GM23338 (cell line): Measurements from ENCODE around the gene SLC25A18. TPM values are rescaled to one million over a fixed set of nuclear protein-coding genes. Genes with fewer than 3 reads are reported as not detected.

Source experiments
- ATAC-seq: fragments of 200-7000 bp; cut with Tn5 transposase; 3 replicates; pipeline ENCODE4 v1.9.1; 2020
- DNase-seq: peaks from one replicate; pipeline ENCODE4 v3.0.0-alpha.2; 2015; ENCODE audit warnings: low spot score
- H2AFZ ChIP-seq: fragments of 200-600 bp; sonication (generic); 2 replicates; pipeline ENCODE4 v1.8.0; 2016; ENCODE audit warnings: antibody characterized with exemption, mild to moderate bottlenecking, moderate library complexity
- H3F3A ChIP-seq: fragments of 200-600 bp; sonication (generic); replicated peaks from 2 replicates; pipeline ENCODE4 v1.8.0; 2017; ENCODE audit warnings: antibody characterized with exemption, mixed run types, low read depth
- H3K27ac ChIP-seq: fragments of 200-600 bp; sonication (generic); 2 replicates; pipeline ENCODE4 v1.6.1; 2016; ENCODE audit warnings: low read depth
- H3K27me3 ChIP-seq: fragments of 200-600 bp; sonication (generic); 2 replicates; pipeline ENCODE4 v1.8.0; 2016; ENCODE audit warnings: mild to moderate bottlenecking, mixed run types, moderate library complexity; ENCODE audit not compliant: insufficient read depth
- H3K36me3 ChIP-seq: fragments of 200-600 bp; sonication (generic); 2 replicates; pipeline ENCODE4 v1.8.0; 2016; ENCODE audit warnings: mild to moderate bottlenecking; ENCODE audit not compliant: insufficient read depth
- H3K4me1 ChIP-seq: fragments of 200-600 bp; sonication (generic); 2 replicates; pipeline ENCODE4 v1.8.0; 2016; ENCODE audit warnings: mild to moderate bottlenecking, moderate library complexity; ENCODE audit not compliant: insufficient read depth
- H3K4me2 ChIP-seq: fragments of 200-600 bp; sonication (generic); 2 replicates; pipeline ENCODE4 v1.7.1; 2017; ENCODE audit warnings: mixed run types
- H3K4me3 ChIP-seq: fragments of 200-600 bp; sonication (generic); 2 replicates; pipeline ENCODE4 v1.6.1; 2016; ENCODE audit warnings: mixed run types
- H3K79me2 ChIP-seq: fragments of 200-600 bp; sonication (generic); replicated peaks from 2 replicates; pipeline ENCODE4 v1.8.0; 2017; ENCODE audit warnings: mild to moderate bottlenecking; ENCODE audit not compliant: insufficient read depth
- H3K9me2 ChIP-seq: fragments of 200-600 bp; sonication (generic); 2 replicates; pipeline ENCODE4 v1.8.0; 2017; ENCODE audit not compliant: insufficient read depth
- H4K20me1 ChIP-seq: fragments of 200-600 bp; sonication (generic); replicated peaks from 2 replicates; pipeline ENCODE4 v1.8.0; 2017; ENCODE audit warnings: mild to moderate bottlenecking; ENCODE audit not compliant: insufficient read depth
- H3K27ac Mint-ChIP-seq: 2 replicates; pipeline ENCODE4 v1.8.0; 2020; ENCODE audit warnings: inconsistent platforms, mild to moderate bottlenecking, moderate library complexity, mixed read lengths
- H3K27me3 Mint-ChIP-seq: 3 replicates; pipeline ENCODE4 v1.8.0; 2022; ENCODE audit warnings: low read depth, mild to moderate bottlenecking, moderate library complexity, mixed read lengths, inconsistent platforms; ENCODE audit not compliant: insufficient read depth, poor library complexity
- H3K36me3 Mint-ChIP-seq: 3 replicates; pipeline ENCODE4 v1.8.0; 2021; ENCODE audit warnings: low read depth, mild to moderate bottlenecking, inconsistent platforms, moderate library complexity, mixed read lengths
- H3K4me1 Mint-ChIP-seq: 3 replicates; pipeline ENCODE4 v1.8.0; 2020; ENCODE audit warnings: mild to moderate bottlenecking, inconsistent platforms, mixed read lengths
- H3K4me3 Mint-ChIP-seq: 3 replicates; pipeline ENCODE4 v1.8.0; 2021; ENCODE audit warnings: moderate library complexity, mild to moderate bottlenecking, inconsistent platforms, mixed read lengths
- H3K9me3 Mint-ChIP-seq: 3 replicates; pipeline ENCODE4 v1.8.0; 2020; ENCODE audit warnings: moderate library complexity, mild to moderate bottlenecking, inconsistent platforms, mixed read lengths
- CREB1 ChIP-seq: fragments of 250-450 bp; sonication (Bioruptor Pico); IDR thresholded peaks from 2 replicates; pipeline ENCODE4 v1.5.0; 2020; ENCODE audit warnings: low read depth, mild to moderate bottlenecking, moderate library complexity
- NANOG ChIP-seq: IDR thresholded peaks from 2 replicates; pipeline ENCODE4 v1.6.1; 2016; ENCODE audit warnings: antibody characterized with exemption, borderline replicate concordance
- POLR2AphosphoS5 ChIP-seq: IDR thresholded peaks from 2 replicates; pipeline ENCODE4 v1.6.1; 2016; ENCODE audit warnings: antibody characterized with exemption, low read depth
- ZNF114 ChIP-seq: fragments of 250-450 bp; sonication (Bioruptor Pico); IDR thresholded peaks from 2 replicates; pipeline ENCODE4 v1.5.0; 2020; ENCODE audit warnings: mild to moderate bottlenecking, moderate library complexity
- ZNF331 ChIP-seq: fragments of 250-450 bp; sonication (Bioruptor Pico); IDR thresholded peaks from 2 replicates; pipeline ENCODE4 v1.5.0; 2020; ENCODE audit warnings: low read depth, mild to moderate bottlenecking, moderate library complexity
- polyA plus RNA-seq: library from polyadenylated mRNA; unstranded; fragments of >200 nt; fragmentation: Nextera tagmentation; extraction: Ambion mirVana; gene quantifications from 2 replicates; pipeline ENCODE4 v1.2.1, GENCODE V29; 2016
- total RNA-seq: library from RNA; depleted of rRNA; stranded (reverse); fragments of >200 nt; shearing (Covaris generic); gene quantifications from 2 replicates; pipeline ENCODE4 v1.2.3, GENCODE V29; 2014
- TF ChIP-seq, protein P1 (sequence below): IDR thresholded peaks from 2 replicates; pipeline ENCODE4 v1.6.1; 2016; ENCODE audit warnings: antibody characterized with exemption
- TF ChIP-seq, protein P2 (sequence below), 2 experiments: fragments of 200-600 bp in 1 of 2; sonication (generic) in 1 of 2; conservative IDR thresholded peaks; 2 replicates each; pipeline versions ENCODE4 v1.5.1 to v1.6.1; 2016 to 2017; ENCODE audit warnings: antibody characterized with exemption in 2 of 2, low read depth in 2 of 2, mild to moderate bottlenecking in 2 of 2, moderate library complexity in 1 of 2

SLC25A18 gene
- total and polyA plus RNA-seq, 2 experiments from 2014 or later = 1.2 to 1.9 TPM

DNA sequence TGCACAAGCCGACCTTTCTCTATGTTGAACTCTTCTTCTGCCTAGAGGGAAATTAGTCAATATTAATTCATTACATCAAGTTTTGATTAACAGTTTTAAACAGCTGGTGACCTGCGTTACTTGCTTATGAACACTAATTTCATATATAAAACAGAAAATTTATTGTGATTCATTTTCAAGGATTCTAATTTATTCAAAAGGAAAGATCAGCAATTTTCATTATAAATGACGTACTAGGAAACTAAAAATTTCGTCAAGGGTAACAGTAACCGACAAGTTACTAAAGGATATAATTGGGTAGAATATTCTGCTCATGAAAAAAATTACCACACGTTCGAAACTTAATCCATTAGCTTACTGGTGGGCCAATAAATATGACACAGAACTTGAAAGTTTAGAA is 50.0 kb downstream of the SLC25A18 start:
- Histone ChIP-seq H3K9me2 (no peaks in the 10 kb centered on the region), H3K4me2 (no peak overlapping the region), H3K27ac (no peak overlapping the region), H3K4me1 (no peaks in the 10 kb centered on the region), H3K27me3 (no peaks in the 10 kb centered on the region), H2AFZ (no peak overlapping the region), H3F3A (no peaks in the 10 kb centered on the region; the same call in 1 of the 2 replicates), H4K20me1 (peaks cover 13% of the 10 kb centered on the region), H3K36me3 (peaks cover 42% of the 10 kb centered on the region), H3K79me2 (peaks cover 7% of the 10 kb centered on the region; the same call in 1 of the 2 replicates), H3K4me3 (no peak overlapping the region)
- Mint-ChIP-seq H3K4me1 (no peaks in the 10 kb centered on the region), H3K36me3 (peaks cover 40% of the 10 kb centered on the region; the same call in 2 of the 3 replicates), H3K9me3 (no peaks in the 10 kb centered on the region), H3K4me3 (no peak overlapping the region), H3K27ac (no peak overlapping the region), H3K27me3 (no peaks in the 10 kb centered on the region)
- TF ChIP-seq ZNF114 = no peak
- no peak for TF ChIP-seq NANOG
- no peak for TF ChIP-seq ZNF331 (CRISPR knock-in tag)
- DNase-seq (no peak), ATAC-seq (no peak)

DNA sequence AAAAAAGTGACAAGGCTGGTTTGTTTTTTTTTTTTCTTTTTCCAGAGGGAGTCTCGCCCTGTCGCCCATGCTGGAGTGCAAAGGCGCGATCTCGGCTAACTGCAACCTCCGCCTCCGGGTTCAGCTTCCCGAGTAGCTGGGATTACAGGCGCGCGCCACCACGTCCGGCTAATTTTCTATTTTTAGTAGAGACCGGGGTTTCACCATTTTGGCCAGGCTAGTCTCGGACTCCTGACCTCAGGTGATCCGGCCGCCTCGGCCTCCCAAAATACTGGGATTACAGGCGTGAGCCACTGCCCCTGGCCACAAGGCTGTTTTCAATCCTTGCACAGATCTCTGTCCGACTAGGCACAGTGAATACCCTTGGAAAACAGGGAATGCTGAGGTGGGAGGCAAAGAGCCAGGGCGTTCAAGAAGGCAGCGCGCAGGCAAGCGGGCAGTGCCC is 64.7 kb downstream of the SLC25A18 start:
- H3K27ac Mint-ChIP-seq = peak overlapping the region; percentile 99
- Histone ChIP-seq H4K20me1 (peaks cover 16% of the 10 kb centered on the region), H3K79me2 (peaks cover 55% of the 10 kb centered on the region), H3K4me3 (peak overlapping the region; percentile 69), H3K4me1 (no peaks in the 10 kb centered on the region; the same call in 1 of the 2 replicates), H3K27me3 (no peaks in the 10 kb centered on the region), H3K9me2 (no peaks in the 10 kb centered on the region), H3F3A (0 out of 2 replicates have a peak, but pooled peaks cover 2% of the 10 kb centered on the region), H3K4me2 (peak overlapping the region; percentile 98), H3K36me3 (peaks cover 2% of the 10 kb centered on the region; the same call in 1 of the 2 replicates), H3K27ac (peak overlapping the region; percentile 75), H2AFZ (no peak overlapping the region)
- DNase-seq (peak; percentile 8), ATAC-seq (no peak; the same call in 2 of the 3 replicates)
- peaks cover 2% of the 10 kb centered on the region for H3K27me3 Mint-ChIP-seq
- peaks cover 3% of the 10 kb centered on the region; the same call in 1 of the 3 replicates for H3K4me1 Mint-ChIP-seq
- H3K4me3 Mint-ChIP-seq = peak overlapping the region; percentile 96
- no peaks in the 10 kb centered on the region for H3K9me3 Mint-ChIP-seq
- TF ChIP-seq, protein P1, sequence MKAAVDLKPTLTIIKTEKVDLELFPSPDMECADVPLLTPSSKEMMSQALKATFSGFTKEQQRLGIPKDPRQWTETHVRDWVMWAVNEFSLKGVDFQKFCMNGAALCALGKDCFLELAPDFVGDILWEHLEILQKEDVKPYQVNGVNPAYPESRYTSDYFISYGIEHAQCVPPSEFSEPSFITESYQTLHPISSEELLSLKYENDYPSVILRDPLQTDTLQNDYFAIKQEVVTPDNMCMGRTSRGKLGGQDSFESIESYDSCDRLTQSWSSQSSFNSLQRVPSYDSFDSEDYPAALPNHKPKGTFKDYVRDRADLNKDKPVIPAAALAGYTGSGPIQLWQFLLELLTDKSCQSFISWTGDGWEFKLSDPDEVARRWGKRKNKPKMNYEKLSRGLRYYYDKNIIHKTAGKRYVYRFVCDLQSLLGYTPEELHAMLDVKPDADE = no peak
- TF ChIP-seq NANOG (no peak), ZNF331 (CRISPR knock-in tag) (no peak)
- H3K36me3 Mint-ChIP-seq = 0 out of 3 replicates have a peak, but pooled peaks cover 2% of the 10 kb centered on the region

DNA sequence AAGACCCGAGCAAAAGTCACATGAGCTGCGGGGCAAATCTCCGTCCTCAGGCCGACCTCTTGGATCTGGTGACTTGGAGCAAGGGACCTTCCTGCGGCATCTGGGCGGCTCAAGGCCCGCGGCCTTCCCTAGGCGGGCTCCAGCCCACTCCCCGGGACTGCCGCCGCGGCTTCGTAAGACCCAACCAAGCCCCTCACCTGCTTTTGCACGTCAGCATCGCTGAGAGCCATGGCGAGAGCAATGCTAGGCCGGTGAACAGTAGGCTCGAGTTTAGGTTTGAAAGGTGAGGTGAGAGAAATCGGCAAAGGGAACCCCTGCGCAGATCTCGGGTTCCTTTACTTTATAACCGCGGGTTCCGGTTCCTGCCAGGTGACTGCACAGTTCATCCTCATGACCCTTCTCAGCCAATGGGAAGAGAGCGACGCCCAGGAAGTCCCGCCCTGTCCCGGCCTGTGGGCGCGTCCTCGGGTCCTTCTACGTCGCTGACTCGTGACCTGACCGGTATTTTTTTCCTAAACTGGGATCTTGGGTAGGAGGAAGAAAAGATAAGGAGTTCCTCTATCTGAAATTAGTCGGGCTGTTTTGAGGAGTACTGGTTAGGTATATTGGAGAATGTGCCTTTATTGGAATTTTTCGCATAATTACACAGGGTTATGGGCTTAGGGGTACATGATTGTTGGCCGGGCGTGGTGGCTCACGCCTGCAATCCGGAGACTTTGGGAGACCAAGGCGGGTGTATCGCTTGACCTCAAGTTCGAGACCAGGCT is 65.3 kb downstream of the SLC25A18 start, which contains the start of gene ATP6V1E1:
ATP6V1E1 (minus strand) TSS at position 344 of the 767 bp plus-strand sequence; CDS start at position 230, 114 bp downstream.
- Mint-ChIP-seq H3K4me1 (peaks cover 7% of the 10 kb centered on the region; the same call in 2 of the 3 replicates), H3K4me3 (peak within 1 kb of the TSS; percentile 96), H3K27ac (peak within 1 kb of the TSS; percentile 99), H3K9me3 (no peaks in the 10 kb centered on the region), H3K27me3 (peaks cover 2% of the 10 kb centered on the region), H3K36me3 (no peaks in the 10 kb centered on the region)
- DNase-seq (peak; percentile 99), ATAC-seq (peak; percentile 100)
- no peaks in the 10 kb centered on the region for H3K36me3 ChIP-seq
- peak within 1 kb of the TSS; percentile 82 for H3K27ac ChIP-seq
- peak within 1 kb of the TSS; percentile 69 for H3K4me3 ChIP-seq
- no peak within 1 kb of the TSS for H2AFZ ChIP-seq
- H4K20me1 ChIP-seq = peaks cover 13% of the 10 kb centered on the region
- H3K4me1 ChIP-seq = no peaks in the 10 kb centered on the region; the same call in 1 of the 2 replicates
- TF ChIP-seq, protein P2, sequence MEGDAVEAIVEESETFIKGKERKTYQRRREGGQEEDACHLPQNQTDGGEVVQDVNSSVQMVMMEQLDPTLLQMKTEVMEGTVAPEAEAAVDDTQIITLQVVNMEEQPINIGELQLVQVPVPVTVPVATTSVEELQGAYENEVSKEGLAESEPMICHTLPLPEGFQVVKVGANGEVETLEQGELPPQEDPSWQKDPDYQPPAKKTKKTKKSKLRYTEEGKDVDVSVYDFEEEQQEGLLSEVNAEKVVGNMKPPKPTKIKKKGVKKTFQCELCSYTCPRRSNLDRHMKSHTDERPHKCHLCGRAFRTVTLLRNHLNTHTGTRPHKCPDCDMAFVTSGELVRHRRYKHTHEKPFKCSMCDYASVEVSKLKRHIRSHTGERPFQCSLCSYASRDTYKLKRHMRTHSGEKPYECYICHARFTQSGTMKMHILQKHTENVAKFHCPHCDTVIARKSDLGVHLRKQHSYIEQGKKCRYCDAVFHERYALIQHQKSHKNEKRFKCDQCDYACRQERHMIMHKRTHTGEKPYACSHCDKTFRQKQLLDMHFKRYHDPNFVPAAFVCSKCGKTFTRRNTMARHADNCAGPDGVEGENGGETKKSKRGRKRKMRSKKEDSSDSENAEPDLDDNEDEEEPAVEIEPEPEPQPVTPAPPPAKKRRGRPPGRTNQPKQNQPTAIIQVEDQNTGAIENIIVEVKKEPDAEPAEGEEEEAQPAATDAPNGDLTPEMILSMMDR (conservative IDR thresholded peaks at IDR 0.05; ENCODE audit: low read depth in 2 of 2) = no peak
- TF ChIP-seq CREB1 = peak; percentile 81; the same call in 1 of the 2 replicates
- TF ChIP-seq, protein P1 = peak; percentile 59
- peak; percentile 63 for TF ChIP-seq POLR2AphosphoS5
- TF ChIP-seq ZNF114 = no peak
- no peaks in the 10 kb centered on the region for H3K27me3 ChIP-seq
- 0 out of 2 replicates have a peak, but pooled peaks cover 2% of the 10 kb centered on the region for H3F3A ChIP-seq
- H3K79me2 ChIP-seq = peaks cover 49% of the 10 kb centered on the region
- no peaks in the 10 kb centered on the region for H3K9me2 ChIP-seq
- H3K4me2 ChIP-seq = peak within 1 kb of the TSS; percentile 98
